Progenitor cell of endocrine pancreas (in vitro differentiated cells): ENCODE results near the gene CADM3. TPM values are rescaled to one million over a fixed set of nuclear protein-coding genes. Genes with fewer than 3 reads are reported as not detected.
A peak's percentile ranks its signal among the peaks of the same experiment; 100 is the strongest.

Source experiments
- DNase-seq: peaks from one replicate; pipeline ENCODE4 v3.0.0; 2021; ENCODE audit warnings: low spot score; ENCODE audit not compliant: unreplicated experiment
- H3K27ac Mint-ChIP-seq: 2 replicates; pipeline ENCODE4 v1.8.0; 2021; ENCODE audit warnings: mild to moderate bottlenecking, moderate library complexity, mixed read lengths
- H3K27me3 Mint-ChIP-seq: 2 replicates; pipeline ENCODE4 v1.8.0; 2021; ENCODE audit warnings: mixed read lengths
- H3K36me3 Mint-ChIP-seq: 2 replicates; pipeline ENCODE4 v1.8.0; 2022; ENCODE audit warnings: mixed read lengths; ENCODE audit not compliant: insufficient read depth
- H3K4me1 Mint-ChIP-seq: 2 replicates; pipeline ENCODE4 v1.8.0; 2021; ENCODE audit warnings: low read depth, mixed read lengths
- H3K4me3 Mint-ChIP-seq: 2 replicates; pipeline ENCODE4 v1.8.0; 2021; ENCODE audit warnings: low read depth, mild to moderate bottlenecking, moderate library complexity, mixed read lengths
- H3K9me3 Mint-ChIP-seq: 2 replicates; pipeline ENCODE4 v1.8.0; 2021; ENCODE audit warnings: low read depth, mixed read lengths
- CTCF ChIP-seq: fragments of 200-600 bp; sonication (generic); IDR thresholded peaks from one replicate; pipeline ENCODE4 v1.5.0; 2021; ENCODE audit warnings: antibody characterized with exemption, mild to moderate bottlenecking; ENCODE audit not compliant: unreplicated experiment
- total RNA-seq: library from RNA; stranded (reverse); gene quantifications from 2 replicates; pipeline ENCODE4 v1.2.1, GENCODE V29; 2021

CADM3 gene
- total RNA-seq, 1 donor from 2014 or later = 8.9 TPM

- Mint-ChIP-seq H3K4me1 (peaks cover 3% of the 10 kb centered on the region), H3K36me3 (no peaks in the 10 kb centered on the region), H3K27me3 (peaks cover 61% of the 10 kb centered on the region), H3K27ac (no peak overlapping the region), H3K4me3 (no peak overlapping the region), H3K9me3 (no peaks in the 10 kb centered on the region)
- TF ChIP-seq CTCF = no peak
- DNase-seq = no peak
Measured at GRCh38 chr1:159212596-159212995, 41.2 kb downstream of the CADM3 start.

- Mint-ChIP-seq H3K36me3 (no peaks in the 10 kb centered on the region), H3K27ac (no peak overlapping the region), H3K4me1 (peaks cover 3% of the 10 kb centered on the region), H3K27me3 (peaks cover 51% of the 10 kb centered on the region), H3K4me3 (no peak overlapping the region), H3K9me3 (no peaks in the 10 kb centered on the region)
- DNase-seq = peak; percentile 32
- peak; percentile 92 for TF ChIP-seq CTCF
Measured at GRCh38 chr1:159214149-159214760, 42.8 kb downstream of the CADM3 start.

- Mint-ChIP-seq H3K27me3 (peaks cover 29% of the 10 kb centered on the region), H3K4me3 (no peak overlapping the region), H3K36me3 (no peaks in the 10 kb centered on the region), H3K27ac (no peak overlapping the region), H3K9me3 (no peaks in the 10 kb centered on the region), H3K4me1 (peaks cover 1% of the 10 kb centered on the region)
- DNase-seq = no peak
- TF ChIP-seq CTCF = no peak
Measured at GRCh38 chr1:159218649-159219636, 47.5 kb downstream of the CADM3 start.

GRCh38 chr1:159222075-159222865 lies 50.9 kb downstream of the CADM3 start:
- peaks cover 14% of the 10 kb centered on the region for H3K27me3 Mint-ChIP-seq

More at GRCh38 chr1:159222075-159222865, 50.9 kb downstream of the CADM3 start:
- Mint-ChIP-seq H3K27ac (no peak overlapping the region), H3K4me3 (no peak overlapping the region), H3K36me3 (no peaks in the 10 kb centered on the region), H3K9me3 (no peaks in the 10 kb centered on the region), H3K4me1 (no peaks in the 10 kb centered on the region)
- TF ChIP-seq CTCF = no peak
- DNase-seq = no peak
